HepG2 (cell line): Measurements from ENCODE around the gene ZFP36L2. TPM values are rescaled to one million over a fixed set of nuclear protein-coding genes. Genes with fewer than 3 reads are reported as not detected.
A peak's percentile ranks its signal among the peaks of the same experiment; 100 is the strongest.

ENCODE experiments used
- ARHGAP35 ChIP-seq: sonication (generic); formaldehyde crosslinking; IDR thresholded peaks from 2 replicates; pipeline ENCODE4 v1.9.0; 2022; ENCODE audit warnings: mild to moderate bottlenecking, inconsistent platforms, moderate library complexity, missing genetic modification reagents, borderline replicate concordance
- ATAD3A ChIP-seq: sonication (generic); formaldehyde crosslinking; IDR thresholded peaks from 2 replicates; pipeline ENCODE4 v1.4.0; 2020; ENCODE audit warnings: missing genetic modification reagents
- DR1 ChIP-seq: sonication (generic); formaldehyde crosslinking; IDR thresholded peaks from 2 replicates; pipeline ENCODE4 v1.8.0; 2021; ENCODE audit warnings: mild to moderate bottlenecking, missing genetic modification reagents, inconsistent platforms
- HNRNPL ChIP-seq: fragments of 200-400 bp; formaldehyde crosslinking; IDR thresholded peaks from 2 replicates; pipeline ENCODE4 v1.6.1; 2017; ENCODE audit warnings: mild to moderate bottlenecking, low read depth, low read length
- MTF1 ChIP-seq: sonication (generic); formaldehyde crosslinking; IDR thresholded peaks from 2 replicates; pipeline ENCODE4 v1.5.0; 2020; ENCODE audit warnings: missing genetic modification reagents
- NONO ChIP-seq, 2 experiments: fragments of 450-650 bp in 1 of 2; sonication (generic) in 1 of 2; formaldehyde crosslinking in 1 of 2; IDR thresholded peaks in 1 of 2; conservative IDR thresholded peaks in 1 of 2; 2 replicates each; pipeline versions ENCODE4 v1.6.1 to v1.8.0; 2017 to 2022; ENCODE audit warnings: mild to moderate bottlenecking in 1 of 2, missing genetic modification reagents in 1 of 2, moderate library complexity in 1 of 2
- NRL ChIP-seq: sonication (generic); formaldehyde crosslinking; IDR thresholded peaks from 2 replicates; pipeline ENCODE4 v1.5.0; 2020; ENCODE audit warnings: missing genetic modification reagents, mild to moderate bottlenecking, moderate library complexity, borderline replicate concordance
- POGZ ChIP-seq: sonication (generic); formaldehyde crosslinking; IDR thresholded peaks from 2 replicates; pipeline ENCODE4 v1.4.0; 2020; ENCODE audit warnings: mild to moderate bottlenecking, missing genetic modification reagents
- ZFP37 ChIP-seq: sonication (generic); formaldehyde crosslinking; IDR thresholded peaks from 2 replicates; pipeline ENCODE4 v1.4.0; 2020; ENCODE audit warnings: missing genetic modification reagents, borderline replicate concordance
- ZNF142 ChIP-seq: sonication (generic); formaldehyde crosslinking; IDR thresholded peaks from 2 replicates; pipeline ENCODE4 v1.4.0; 2020; ENCODE audit warnings: missing genetic modification reagents
- ZNF253 ChIP-seq: sonication (generic); formaldehyde crosslinking; IDR thresholded peaks from 2 replicates; pipeline ENCODE4 v1.8.0; 2022; ENCODE audit warnings: mild to moderate bottlenecking, missing genetic modification reagents, borderline replicate concordance
- ZNF275 ChIP-seq: sonication (generic); formaldehyde crosslinking; IDR thresholded peaks from 2 replicates; pipeline ENCODE4 v1.8.0; 2022; ENCODE audit warnings: missing genetic modification reagents, mild to moderate bottlenecking, inconsistent platforms, borderline replicate concordance
- ZNF503 ChIP-seq: sonication (generic); formaldehyde crosslinking; IDR thresholded peaks from 2 replicates; pipeline ENCODE4 v1.4.0; 2020; ENCODE audit warnings: missing genetic modification reagents
- ZNF784 ChIP-seq: sonication (generic); formaldehyde crosslinking; IDR thresholded peaks from 2 replicates; pipeline ENCODE4 v1.5.1; 2020; ENCODE audit warnings: missing genetic modification reagents, mild to moderate bottlenecking, borderline replicate concordance
- ZNF878 ChIP-seq: sonication (generic); formaldehyde crosslinking; IDR thresholded peaks from 2 replicates; pipeline ENCODE4 v1.8.1; 2023; ENCODE audit warnings: mild to moderate bottlenecking, missing genetic modification reagents, moderate library complexity
- polyA plus RNA-seq, 8 experiments: library from polyadenylated mRNA; depleted of rRNA in 3 of 8; stranded (reverse) in 7 of 8; unstranded in 1 of 8; fragments of >200 nt; fragmentation: Illumina TruSeq in 4 of 8; extraction: Trizol in 4 of 8; gene quantifications; 2 replicates each; pipeline versions ENCODE4 v1.2.1 to v1.2.3, GENCODE V29; 2011 to 2016; ENCODE audit warnings: low read depth in 4 of 8, missing spikeins in 1 of 8, mixed read lengths in 1 of 8; ENCODE audit not compliant: insufficient read depth in 1 of 8
- total RNA-seq, 5 experiments: library from RNA; depleted of rRNA; stranded (reverse); fragments of >200 nt; fragmentation: Illumina TruSeq; extraction: Trizol; gene quantifications; 2 replicates each; pipeline ENCODE4 v1.2.3, GENCODE V29; 2016; ENCODE audit warnings: low read depth in 1 of 5

Gene ZFP36L2
- total and polyA plus RNA-seq, 2 of the 13 experiments (the other 11 are each of a cell fraction or from before 2014, with no cell fraction given), result 11.2 to 21.8 TPM

- TF ChIP-seq ZNF142 (CRISPR knock-in tag), result peak; percentile 58; the same call in 1 of the 2 replicates
- no peak for TF ChIP-seq ARHGAP35 (CRISPR knock-in tag)
- TF ChIP-seq ZNF878 (CRISPR knock-in tag), result 0 out of 2 replicates have a peak, but pooled peaks have one; percentile 78
- TF ChIP-seq POGZ (CRISPR knock-in tag), result peak; percentile 45; the same call in 1 of the 2 replicates
- TF ChIP-seq ZNF503 (CRISPR knock-in tag), result 0 out of 2 replicates have a peak, but pooled peaks have one; percentile 45
- 0 out of 2 replicates have a peak, but pooled peaks have one; percentile 63 for TF ChIP-seq ZNF253 (CRISPR knock-in tag)
- 0 out of 2 replicates have a peak, but pooled peaks have one; percentile 29 for TF ChIP-seq MTF1 (CRISPR knock-in tag)
- 0 out of 2 replicates have a peak, but pooled peaks have one; percentile 34 for TF ChIP-seq HNRNPL
- TF ChIP-seq ZNF784 (CRISPR knock-in tag), result peak; percentile 19; the same call in 1 of the 2 replicates
- peak; percentile 38; the same call in 1 of the 2 replicates for TF ChIP-seq ATAD3A (CRISPR knock-in tag)
- TF ChIP-seq ZNF275 (CRISPR knock-in tag), result no peak; the same call in 1 of the 2 replicates
- peak; percentile 77; the same call in 1 of the 2 replicates for TF ChIP-seq NRL (CRISPR knock-in tag)
- no peak for TF ChIP-seq DR1 (CRISPR knock-in tag)
- 0 out of 2 replicates have a peak, but pooled peaks have one; percentile 53 for TF ChIP-seq ZFP37 (CRISPR knock-in tag)
- no peak for TF ChIP-seq NONO (IDR thresholded peaks at IDR 0.05)
- TF ChIP-seq NONO (CRISPR knock-in tag; conservative IDR thresholded peaks at IDR 0.05), result 0 out of 2 replicates have a peak, but pooled peaks have one; percentile 34
These were observed 5.2 kb downstream of the ZFP36L2 start (continued) for GRCh38 chr2:43221124-43221762.
